Activated naive CD8-positive, alpha-beta T cell treated with anti-CD3 and anti-CD28 coated beads for 36 hours (primary cell): ENCODE results near the gene PLD5. TPM values are rescaled to one million over a fixed set of nuclear protein-coding genes. Genes with fewer than 3 reads are reported as not detected.
"Not testable (repeated sequence)": the region's sequence is repeated elsewhere in the genome, so short reads cannot be mapped to it uniquely, and the experiment has no call there.

ENCODE experiments used
- DNase-seq: peaks from one replicate; pipeline ENCODE4 v3.0.0; 2021
- H3K27ac Mint-ChIP-seq: one replicate; pipeline ENCODE4 v1.8.0; 2022; ENCODE audit warnings: mild to moderate bottlenecking, moderate library complexity, mixed read lengths
- H3K27me3 Mint-ChIP-seq: one replicate; pipeline ENCODE4 v1.8.0; 2022; ENCODE audit warnings: mild to moderate bottlenecking, mixed read lengths
- H3K36me3 Mint-ChIP-seq: one replicate; pipeline ENCODE4 v1.8.0; 2021; ENCODE audit warnings: mild to moderate bottlenecking, mixed read lengths
- H3K4me1 Mint-ChIP-seq: one replicate; pipeline ENCODE4 v1.8.0; 2021; ENCODE audit warnings: mixed read lengths
- H3K4me3 Mint-ChIP-seq: one replicate; pipeline ENCODE4 v1.8.0; 2022; ENCODE audit warnings: mild to moderate bottlenecking, moderate library complexity, mixed read lengths
- H3K9me3 Mint-ChIP-seq: one replicate; pipeline ENCODE4 v1.8.0; 2022; ENCODE audit warnings: mixed read lengths
- total RNA-seq, 2 experiments: library from RNA; stranded (reverse); gene quantifications; one replicate each; pipeline ENCODE4 v1.2.3, GENCODE V29; 2021

The PLD5 gene
- total RNA-seq, 2 experiments from 2014 or later = not detected

DNA sequence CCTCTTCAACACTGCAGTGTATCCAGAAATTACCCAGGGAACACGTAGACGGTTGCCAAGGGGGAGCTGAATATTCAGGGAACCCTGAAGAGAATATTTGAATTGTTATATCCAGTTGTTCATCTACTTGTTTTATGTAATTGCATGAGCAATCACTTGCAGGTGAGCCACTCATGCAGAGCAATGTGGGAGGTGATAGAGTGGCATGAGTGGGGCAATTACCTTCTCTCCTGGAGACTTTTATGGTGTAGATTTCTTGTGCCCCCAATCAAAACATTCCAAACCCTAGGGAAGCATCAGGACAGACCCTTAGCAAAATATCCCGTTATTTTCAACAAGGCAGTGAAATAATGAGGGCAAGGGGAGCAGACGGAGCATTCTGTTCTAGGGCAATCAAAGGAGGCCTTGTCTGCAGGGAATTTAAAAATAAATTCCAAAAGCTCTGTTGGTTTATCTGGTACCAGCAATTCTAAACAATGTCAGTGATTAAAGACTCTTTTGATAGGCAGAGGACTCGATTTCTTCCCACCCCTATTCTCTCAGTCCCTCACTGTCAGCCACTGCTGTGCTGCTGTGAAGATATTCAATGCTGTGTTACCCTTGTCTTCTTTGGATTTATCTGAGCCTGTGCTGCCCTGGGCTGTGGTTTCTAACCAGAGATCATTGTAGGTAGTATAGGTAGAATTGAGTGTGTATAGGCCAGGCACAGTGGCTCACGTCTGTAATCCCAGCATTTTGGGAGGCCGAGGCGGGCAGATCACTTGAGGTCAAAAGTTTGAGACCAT, 345.4 kb downstream of the PLD5 start:
- H3K27ac Mint-ChIP-seq = no peak overlapping the region
- H3K27me3 Mint-ChIP-seq = peaks cover 5% of the 10 kb centered on the region
- no peaks in the 10 kb centered on the region for H3K4me1 Mint-ChIP-seq
- peaks cover 12% of the 10 kb centered on the region for H3K9me3 Mint-ChIP-seq
- no peak overlapping the region for H3K4me3 Mint-ChIP-seq
- no peak for DNase-seq
- H3K36me3 Mint-ChIP-seq = no peaks in the 10 kb centered on the region

DNA sequence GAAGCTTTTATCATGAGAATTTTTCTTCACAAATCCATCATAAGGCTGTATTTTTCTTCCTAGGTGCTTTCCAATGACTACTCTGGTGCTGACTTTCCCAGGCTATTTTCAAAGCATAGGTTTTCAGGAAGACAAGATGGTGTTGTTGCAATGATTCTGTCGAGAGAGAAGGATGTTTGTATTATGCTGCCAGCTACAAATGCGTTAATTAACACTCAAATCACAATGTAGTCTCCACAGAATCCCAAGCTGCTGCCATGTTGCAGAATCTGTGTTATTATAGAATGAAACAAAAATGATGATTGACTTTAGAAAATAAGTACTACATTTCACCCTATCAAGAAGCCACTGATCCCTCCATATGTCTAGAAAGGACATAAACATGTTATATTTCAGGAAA, 346.1 kb downstream of the PLD5 start:
- Mint-ChIP-seq H3K27me3 (peaks cover 5% of the 10 kb centered on the region), H3K36me3 (no peaks in the 10 kb centered on the region), H3K9me3 (peaks cover 12% of the 10 kb centered on the region), H3K4me1 (no peaks in the 10 kb centered on the region), H3K27ac (no peak overlapping the region), H3K4me3 (no peak overlapping the region)
- DNase-seq = no peak

GRCh38 chr1:242162140-242162539, 362.4 kb downstream of the PLD5 start:
- no peak for DNase-seq
- H3K9me3 Mint-ChIP-seq = peaks cover 1% of the 10 kb centered on the region
- no peak overlapping the region for H3K27ac Mint-ChIP-seq

GRCh38 chr1:242147096-242147976, 377.2 kb downstream of the PLD5 start:
- Mint-ChIP-seq H3K36me3 (no peaks in the 10 kb centered on the region), H3K4me3 (no peak overlapping the region)
- no peak for DNase-seq

More at GRCh38 chr1:242162140-242162539, 362.4 kb downstream of the PLD5 start:
- no peaks in the 10 kb centered on the region for H3K27me3 Mint-ChIP-seq
- no peak overlapping the region for H3K4me3 Mint-ChIP-seq
- H3K4me1 Mint-ChIP-seq = no peaks in the 10 kb centered on the region
- no peaks in the 10 kb centered on the region for H3K36me3 Mint-ChIP-seq

GRCh38 chr1:242146652-242147051, 377.8 kb downstream of the PLD5 start:
- no peak for DNase-seq
- Mint-ChIP-seq H3K4me3 (no peak overlapping the region), H3K36me3 (no peaks in the 10 kb centered on the region), H3K4me1 (peaks cover 4% of the 10 kb centered on the region), H3K27ac (no peak overlapping the region), H3K27me3 (peaks cover 5% of the 10 kb centered on the region), H3K9me3 (peaks cover 9% of the 10 kb centered on the region)

More at GRCh38 chr1:242147096-242147976, 377.2 kb downstream of the PLD5 start:
- Mint-ChIP-seq H3K27me3 (peaks cover 5% of the 10 kb centered on the region), H3K4me1 (peaks cover 4% of the 10 kb centered on the region), H3K9me3 (peaks cover 9% of the 10 kb centered on the region), H3K27ac (no peak overlapping the region)

- Mint-ChIP-seq H3K4me3 (no peak overlapping the region), H3K9me3 (peaks cover 2% of the 10 kb centered on the region), H3K27ac (no peak overlapping the region), H3K36me3 (no peaks in the 10 kb centered on the region), H3K4me1 (peaks cover 2% of the 10 kb centered on the region), H3K27me3 (peaks cover 10% of the 10 kb centered on the region)
- DNase-seq = no peak
These were observed 383.7 kb downstream of the PLD5 start for GRCh38 chr1:242140836-242141235.

DNA sequence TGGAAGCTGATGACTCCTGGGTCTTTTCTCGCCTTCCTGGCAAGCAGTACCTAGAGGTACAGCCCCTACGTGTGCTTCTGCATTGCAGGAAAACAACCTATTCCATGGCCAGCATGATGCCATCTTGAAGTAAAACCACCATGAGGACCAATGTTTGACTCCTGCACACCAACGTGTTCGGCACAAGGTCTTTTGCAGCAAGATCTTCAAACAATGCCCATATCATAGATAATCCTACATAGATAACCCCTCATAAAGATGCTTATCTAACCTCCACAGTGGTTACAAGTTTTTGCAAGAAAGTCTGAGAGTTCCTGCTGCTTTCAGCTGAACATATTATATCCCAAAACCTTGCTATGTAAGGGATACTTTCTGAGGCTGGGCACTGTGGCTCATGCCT, 384.5 kb downstream of the PLD5 start:
- Mint-ChIP-seq H3K4me1 (peaks cover 2% of the 10 kb centered on the region), H3K27ac (no peak overlapping the region), H3K4me3 (no peak overlapping the region), H3K9me3 (peaks cover 2% of the 10 kb centered on the region), H3K27me3 (peaks cover 6% of the 10 kb centered on the region), H3K36me3 (no peaks in the 10 kb centered on the region)
- no peak for DNase-seq

DNA sequence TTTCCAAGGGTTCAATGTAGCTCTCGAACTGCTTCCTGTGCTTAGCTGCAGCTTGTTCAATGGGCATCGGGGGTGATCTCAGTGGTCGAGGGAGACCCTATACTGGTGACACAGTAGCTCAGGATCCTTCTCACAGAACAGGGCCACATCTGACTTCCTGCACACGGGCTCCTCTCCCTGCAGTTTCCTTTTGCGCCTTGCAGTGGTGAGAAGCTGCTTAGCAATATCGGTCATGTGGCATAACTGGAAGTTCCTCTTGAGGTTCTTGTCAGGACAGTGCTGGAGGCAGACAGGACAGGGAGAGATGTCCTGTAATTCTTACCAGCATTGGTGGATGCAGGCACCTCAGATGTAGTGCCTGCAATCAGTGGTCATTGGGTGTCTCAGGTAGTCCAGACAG, 385.1 kb downstream of the PLD5 start:
- Mint-ChIP-seq H3K27ac (no peak overlapping the region), H3K27me3 (peaks cover 9% of the 10 kb centered on the region), H3K4me3 (no peak overlapping the region), H3K9me3 (peaks cover 2% of the 10 kb centered on the region), H3K36me3 (no peaks in the 10 kb centered on the region), H3K4me1 (peaks cover 2% of the 10 kb centered on the region)
- DNase-seq = no peak

DNA sequence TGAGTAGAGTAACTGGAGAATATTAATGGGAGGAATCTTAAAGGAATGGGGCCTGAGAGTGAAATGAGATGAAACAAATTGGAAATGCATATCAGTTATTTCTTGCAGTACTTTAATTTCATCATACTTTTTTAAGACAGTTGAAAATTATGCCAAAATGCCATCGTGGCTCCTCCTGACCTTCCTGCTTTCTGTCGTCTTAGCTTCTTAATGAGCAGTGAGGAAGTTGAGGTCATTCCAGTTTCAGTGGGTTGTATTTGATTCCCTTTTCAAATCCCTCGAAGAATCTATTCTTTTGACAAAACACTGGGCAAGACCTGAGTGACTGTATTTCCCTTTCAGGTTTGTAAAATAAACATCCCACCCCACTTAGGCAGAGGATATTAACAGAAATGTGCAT, 390.7 kb downstream of the PLD5 start:
- H3K27ac Mint-ChIP-seq = no peak overlapping the region
- DNase-seq = no peak
- H3K9me3 Mint-ChIP-seq = peaks cover 4% of the 10 kb centered on the region
- no peaks in the 10 kb centered on the region for H3K4me1 Mint-ChIP-seq
- H3K4me3 Mint-ChIP-seq = no peak overlapping the region
- H3K27me3 Mint-ChIP-seq = peaks cover 11% of the 10 kb centered on the region
- no peaks in the 10 kb centered on the region for H3K36me3 Mint-ChIP-seq

DNA sequence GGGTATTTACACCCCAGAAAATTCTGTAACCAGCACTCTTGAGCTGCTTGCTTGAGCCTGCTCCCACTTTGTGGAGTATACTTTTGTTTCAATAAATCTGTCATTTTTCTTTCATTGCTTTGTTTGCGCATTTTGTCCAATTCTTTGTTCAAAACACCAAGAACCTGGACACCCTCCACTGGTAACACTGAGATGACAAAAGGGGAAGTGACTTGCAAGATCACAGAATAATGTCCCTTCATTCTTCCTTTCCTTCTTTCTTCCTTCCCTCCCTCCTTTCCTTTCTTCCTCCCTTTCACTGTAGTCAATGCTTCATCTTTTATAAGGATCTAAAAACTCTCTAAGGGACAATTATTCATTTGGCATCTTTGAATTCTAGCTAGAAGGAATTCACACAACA, 391.1 kb downstream of the PLD5 start:
- H3K9me3 Mint-ChIP-seq = peaks cover 4% of the 10 kb centered on the region
- H3K27me3 Mint-ChIP-seq = peaks cover 11% of the 10 kb centered on the region
- H3K27ac Mint-ChIP-seq = no peak overlapping the region
- H3K4me3 Mint-ChIP-seq = no peak overlapping the region
- H3K36me3 Mint-ChIP-seq = no peaks in the 10 kb centered on the region
- no peaks in the 10 kb centered on the region for H3K4me1 Mint-ChIP-seq
- DNase-seq = no peak

- DNase-seq = no peak
- Mint-ChIP-seq H3K4me1 (no peaks in the 10 kb centered on the region), H3K27me3 (peaks cover 11% of the 10 kb centered on the region), H3K36me3 (no peaks in the 10 kb centered on the region), H3K4me3 (no peak overlapping the region), H3K27ac (no peak overlapping the region), H3K9me3 (peaks cover 4% of the 10 kb centered on the region)
These were observed 392.2 kb downstream of the PLD5 start for GRCh38 chr1:242132121-242132817.

DNA sequence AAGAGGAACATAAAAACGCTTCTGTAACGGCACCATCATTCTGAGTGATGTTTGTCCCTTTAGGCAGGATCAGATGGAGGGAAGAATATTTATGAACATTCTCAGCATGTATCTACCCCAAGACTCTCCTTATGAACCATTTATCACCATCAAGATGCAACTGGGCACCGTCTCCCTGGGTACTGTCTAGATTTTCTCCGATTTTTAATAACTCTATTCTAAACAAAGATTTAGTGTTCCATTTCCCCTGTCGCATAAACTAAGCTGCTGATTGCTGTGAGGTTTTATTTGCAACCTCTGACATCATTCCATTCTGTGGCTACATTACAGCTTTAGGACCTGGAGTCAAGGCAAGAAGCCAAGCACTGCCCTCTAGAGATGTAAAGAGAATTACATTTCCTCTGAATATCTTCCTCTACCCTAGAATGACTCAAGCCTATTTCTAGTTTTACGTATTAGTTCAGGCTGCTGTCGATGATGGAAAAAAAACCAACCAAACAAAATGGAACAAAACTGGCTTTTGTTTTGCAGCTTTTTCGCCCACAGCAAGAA, 395.5 kb downstream of the PLD5 start:
- Mint-ChIP-seq H3K27me3 (peaks cover 7% of the 10 kb centered on the region), H3K4me1 (no peaks in the 10 kb centered on the region), H3K36me3 (no peaks in the 10 kb centered on the region), H3K4me3 (no peak overlapping the region), H3K9me3 (peaks cover 4% of the 10 kb centered on the region), H3K27ac (no peak overlapping the region)
- DNase-seq = no peak

DNA sequence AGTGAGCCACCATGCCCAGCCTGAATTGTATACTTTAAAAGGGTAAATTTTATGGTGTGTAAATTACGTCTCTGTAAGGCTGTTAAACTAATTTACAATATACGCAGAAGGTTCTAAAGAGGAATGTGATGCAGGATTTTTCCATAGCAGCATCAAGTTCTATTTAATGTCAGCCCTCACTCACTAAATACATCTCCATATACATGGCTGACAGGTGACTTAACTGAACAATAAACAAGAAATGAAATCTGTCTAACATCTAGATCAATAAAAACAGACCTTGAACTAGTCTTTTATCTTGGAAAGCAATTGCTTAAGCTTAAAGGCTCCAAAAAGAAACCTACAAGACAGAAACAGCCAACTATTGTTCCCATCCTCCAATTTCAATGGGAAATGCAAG, 404.1 kb downstream of the PLD5 start:
- DNase-seq = no peak
- Mint-ChIP-seq H3K27me3 (no peaks in the 10 kb centered on the region), H3K4me1 (no peaks in the 10 kb centered on the region), H3K27ac (no peak overlapping the region), H3K4me3 (no peak overlapping the region), H3K9me3 (no peaks in the 10 kb centered on the region), H3K36me3 (no peaks in the 10 kb centered on the region)

- Mint-ChIP-seq H3K27me3 (no peaks in the 10 kb centered on the region), H3K4me1 (no peaks in the 10 kb centered on the region), H3K36me3 (no peaks in the 10 kb centered on the region), H3K9me3 (no peaks in the 10 kb centered on the region), H3K27ac (no peak overlapping the region), H3K4me3 (no peak overlapping the region)
- no peak for DNase-seq
These were observed 423.6 kb downstream of the PLD5 start for GRCh38 chr1:242100921-242101320.

- DNase-seq, H3K36me3 Mint-ChIP-seq, H3K27ac Mint-ChIP-seq, H3K4me1 Mint-ChIP-seq, H3K27me3 Mint-ChIP-seq, H3K4me3 Mint-ChIP-seq, H3K9me3 Mint-ChIP-seq: not testable (repeated sequence)
These were observed 427.2 kb downstream of the PLD5 start for GRCh38 chr1:242097283-242097682.
